H1 (cell line): Measurements from ENCODE around the gene PNRC2. TPM values are rescaled to one million over a fixed set of nuclear protein-coding genes. Genes with fewer than 3 reads are reported as not detected.

ENCODE experiments used
- CTCF ChIA-PET: fragments of 300-600 bp; sonication (Branson Sonifier 250); formaldehyde crosslinking; loops from one replicate; lab custom pipeline; 2021; ENCODE audit not compliant: partially characterized antibody; lab: Charles Lee
- POLR2A ChIA-PET: fragments of 300-600 bp; sonication (Branson Sonifier 250); formaldehyde crosslinking; loops from one replicate; lab custom pipeline; 2021; ENCODE audit warnings: inconsistent platforms; ENCODE audit not compliant: partially characterized antibody; lab: Charles Lee
- DNase-seq, 2 experiments: peaks; one replicate each; pipeline versions ENCODE4 v3.0.0 to v3.0.0-alpha.2; 2010 to 2022; ENCODE audit warnings: low spot score in 2 of 2, low read depth in 1 of 2, mixed read lengths in 1 of 2
- FAIRE-seq: peaks from 2 replicates; lab custom pipeline; 2011; peaks lifted over from hg19 to GRCh38; lab: Jason Lieb, UNC
- H2AFZ ChIP-seq: 2 replicates; pipeline ENCODE4 v1.8.1; 2012; ENCODE audit warnings: low read length, inconsistent platforms
- H2AK5ac ChIP-seq: 2 replicates; pipeline ENCODE4 v1.6.1; 2013; ENCODE audit warnings: low read depth, low read length
- H2BK120ac ChIP-seq: replicated peaks from 2 replicates; pipeline ENCODE3; 2013; ENCODE audit warnings: low read depth, low read length, inconsistent platforms
- H2BK12ac ChIP-seq: 2 replicates; pipeline ENCODE4 v1.6.1; 2013; ENCODE audit warnings: low read depth, low read length
- H2BK15ac ChIP-seq: 2 replicates; pipeline ENCODE4 v1.6.1; 2013; ENCODE audit warnings: low read length
- H2BK20ac ChIP-seq: 2 replicates; pipeline ENCODE4 v1.6.1; 2013; ENCODE audit warnings: low read length
- H2BK5ac ChIP-seq: 2 replicates; pipeline ENCODE4 v1.6.1; 2013; ENCODE audit warnings: low read depth, low read length
- H3K14ac ChIP-seq: 2 replicates; pipeline ENCODE4 v1.6.1; 2013; ENCODE audit warnings: inconsistent platforms; ENCODE audit not compliant: insufficient read length
- H3K18ac ChIP-seq: 2 replicates; pipeline ENCODE4 v1.6.1; 2013; ENCODE audit warnings: low read length; ENCODE audit errors: extremely low read depth
- H3K23ac ChIP-seq: 2 replicates; pipeline ENCODE4 v1.6.1; 2013; ENCODE audit warnings: inconsistent platforms; ENCODE audit not compliant: insufficient read length
- H3K23me2 ChIP-seq: 2 replicates; pipeline ENCODE4 v1.6.1; 2013; ENCODE audit warnings: low read depth, low read length
- H3K27ac ChIP-seq: 2 replicates; pipeline ENCODE4 v1.6.1; 2011; ENCODE audit warnings: low read depth, low read length, inconsistent platforms
- H3K27me3 ChIP-seq, 4 experiments: replicated peaks in 1 of 4; 1 replicate in 1 of 4; 2 replicates in 3 of 4; pipeline versions ENCODE4 v1.6.1 to v1.8.1; 2011 to 2013; ENCODE audit warnings: low read length in 3 of 4, mild to moderate bottlenecking in 3 of 4, inconsistent platforms in 2 of 4, mixed read lengths in 2 of 4, moderate library complexity in 1 of 4; ENCODE audit not compliant: control insufficient read depth in 3 of 4, insufficient read depth in 3 of 4; ENCODE audit errors: extremely low read depth in 1 of 4
- H3K36me3 ChIP-seq, 4 experiments: 2 replicates each; pipeline versions ENCODE4 v1.6.1 to v1.8.1; 2011 to 2013; ENCODE audit warnings: mild to moderate bottlenecking in 4 of 4, low read length in 3 of 4, moderate library complexity in 2 of 4, control low read depth in 1 of 4, inconsistent platforms in 1 of 4; ENCODE audit not compliant: insufficient read depth in 4 of 4, control insufficient read depth in 2 of 4
- H3K4ac ChIP-seq: replicated peaks from 2 replicates; pipeline ENCODE3; 2013; ENCODE audit warnings: low read length, low read depth, mixed read lengths, inconsistent platforms; ENCODE audit not compliant: insufficient read length
- H3K4me1 ChIP-seq, 4 experiments: replicated peaks in 1 of 4; 1 replicate in 1 of 4; 2 replicates in 3 of 4; pipeline versions ENCODE4 v1.6.1 to v1.8.1; 2011 to 2013; ENCODE audit warnings: low read length in 3 of 4, inconsistent platforms in 2 of 4, mixed read lengths in 1 of 4; ENCODE audit not compliant: insufficient read depth in 4 of 4, control insufficient read depth in 3 of 4
- H3K4me2 ChIP-seq, 2 experiments: 2 replicates each; pipeline versions ENCODE4 v1.6.1 to v1.8.1; 2011 to 2013; ENCODE audit warnings: low read depth in 2 of 2, low read length in 2 of 2, control low read depth in 1 of 2, inconsistent platforms in 1 of 2, mild to moderate bottlenecking in 1 of 2; ENCODE audit not compliant: insufficient read depth in 1 of 2
- H3K4me3 ChIP-seq, 4 experiments: fragments of 200-600, 300-600 bp in 1 of 4; sonication (generic), shearing (Covaris generic), sonication (Bioruptor Twin) in 1 of 4; 2 replicates each; pipeline versions ENCODE4 v1.5.1 to v1.8.1; 2011 to 2016; ENCODE audit warnings: low read length in 4 of 4, low read depth in 3 of 4, control low read depth in 2 of 4, inconsistent platforms in 2 of 4, mild to moderate bottlenecking in 2 of 4, mixed read lengths in 1 of 4, moderate library complexity in 1 of 4; ENCODE audit not compliant: insufficient read depth in 2 of 4; ENCODE audit errors: extremely low read depth in 1 of 4
- H3K56ac ChIP-seq: replicated peaks from 2 replicates; pipeline ENCODE3; 2013; ENCODE audit warnings: low read depth, mild to moderate bottlenecking, mixed read lengths, low read length, inconsistent platforms; ENCODE audit not compliant: insufficient read length
- H3K79me1 ChIP-seq: 2 replicates; pipeline ENCODE4 v1.6.1; 2013; ENCODE audit warnings: low read depth, low read length, control low read depth
- H3K79me2 ChIP-seq, 2 experiments: 2 replicates each; pipeline versions ENCODE4 v1.6.1 to v1.8.1; 2012 to 2013; ENCODE audit warnings: low read length in 2 of 2, mild to moderate bottlenecking in 2 of 2, inconsistent platforms in 1 of 2; ENCODE audit not compliant: insufficient read depth in 2 of 2, control insufficient read depth in 1 of 2
- H3K9ac ChIP-seq, 4 experiments: replicated peaks in 1 of 4; 1 replicate in 1 of 4; 2 replicates in 3 of 4; pipeline versions ENCODE4 v1.6.1 to v1.8.1; 2011 to 2013; ENCODE audit warnings: low read depth in 3 of 4, low read length in 3 of 4, control low read depth in 2 of 4, mild to moderate bottlenecking in 2 of 4, moderate library complexity in 2 of 4, inconsistent platforms in 1 of 4; ENCODE audit errors: extremely low read depth in 1 of 4
- H3K9me3 ChIP-seq, 2 experiments: 2 replicates each; pipeline versions ENCODE4 v1.6.1 to v1.8.1; 2012 to 2013; ENCODE audit warnings: mild to moderate bottlenecking in 2 of 2, moderate library complexity in 2 of 2, control low read depth in 1 of 2, inconsistent platforms in 1 of 2, low read depth in 1 of 2, low read length in 1 of 2, mixed read lengths in 1 of 2; ENCODE audit not compliant: insufficient read depth in 2 of 2
- H4K20me1 ChIP-seq, 2 experiments: replicated peaks in 1 of 2; 2 replicates each; pipeline versions ENCODE3 to v1.8.1; 2011 to 2013; ENCODE audit warnings: inconsistent platforms in 2 of 2, low read length in 2 of 2, mild to moderate bottlenecking in 1 of 2; ENCODE audit not compliant: insufficient read depth in 2 of 2, control insufficient read depth in 1 of 2
- H4K5ac ChIP-seq: 2 replicates; pipeline ENCODE4 v1.6.1; 2013; ENCODE audit warnings: low read length, low read depth, mixed read lengths, inconsistent platforms; ENCODE audit not compliant: insufficient read length
- H4K8ac ChIP-seq: 2 replicates; pipeline ENCODE4 v1.8.0; 2013; ENCODE audit warnings: mild to moderate bottlenecking, moderate library complexity, low read length, inconsistent platforms; ENCODE audit not compliant: insufficient read depth; ENCODE audit errors: extremely low read depth
- H4K91ac ChIP-seq: replicated peaks from 2 replicates; pipeline ENCODE3; 2013; ENCODE audit warnings: low read length, mixed read lengths, inconsistent platforms; ENCODE audit not compliant: insufficient read length
- ASH2L ChIP-seq: fragments of 200-600, 300-600 bp; sonication (generic); IDR thresholded peaks from one replicate; pipeline ENCODE4 v1.7.1; 2017; ENCODE audit warnings: low read length
- ATF2 ChIP-seq: IDR thresholded peaks from 2 replicates; pipeline ENCODE4 v1.6.1; 2012; ENCODE audit warnings: low read length, inconsistent platforms
- CBX8 ChIP-seq: fragments of 300-800, 300-1000 bp; sonication (generic); IDR thresholded peaks from 2 replicates; pipeline ENCODE4 v1.7.1; 2016; ENCODE audit warnings: low read depth, low read length, borderline replicate concordance
- EP300 ChIP-seq, 2 experiments: IDR thresholded peaks; 1 replicate in 1 of 2; 2 replicates in 1 of 2; pipeline ENCODE4 v1.6.1; 2011 to 2012; ENCODE audit warnings: low read depth in 2 of 2, low read length in 2 of 2, mild to moderate bottlenecking in 2 of 2, borderline replicate concordance in 1 of 2, inconsistent platforms in 1 of 2, moderate library complexity in 1 of 2
- SIX5 ChIP-seq: IDR thresholded peaks from 2 replicates; pipeline ENCODE4 v1.6.1; 2011; ENCODE audit warnings: mild to moderate bottlenecking, low read depth, low read length
- WGBS, 2 experiments: shearing (Covaris generic) in 1 of 2; methylation state at CpG; one replicate each; pipeline versions ENCODE4 v1.1.6 to v1.1.7; 2013 to 2015; ENCODE audit warnings: low lambda C conversion rate in 2 of 2, mixed read lengths in 2 of 2, inconsistent platforms in 1 of 2, low coverage in 1 of 2, missing lambda C conversion rate in 1 of 2; ENCODE audit not compliant: insufficient replicate concordance in 2 of 2, insufficient coverage in 1 of 2, insufficient read length in 1 of 2; ENCODE audit errors: extremely low coverage in 1 of 2, missing lambda C conversion rate in 1 of 2; 5-methylcytosine and 5-hydroxymethylcytosine counted together
- polyA plus RNA-seq, 7 experiments: library from polyadenylated mRNA; depleted of rRNA in 3 of 7; stranded (reverse) in 5 of 7; unstranded in 2 of 7; fragments of >200 nt in 5 of 7; fragments of 200-250 nt in 2 of 7; gene quantifications; 1 replicate in 5 of 7; 2 replicates in 1 of 7; 4 replicates in 1 of 7; pipeline versions ENCODE4 v1.2.1 to v1.2.3, GENCODE V29; 2011 to 2013; ENCODE audit warnings: missing spikeins in 2 of 7, mixed read lengths in 2 of 7
- total RNA-seq: library from RNA; stranded (reverse); fragmentation: NEBNext Ultra II Directional; extraction: Animal tissue kit (Norgen Biotek cat#: 25700); gene quantifications from 2 replicates; pipeline ENCODE4 v1.2.1, GENCODE V29; 2021
- TF ChIP-seq, protein P1 (sequence below): IDR thresholded peaks from 2 replicates; pipeline ENCODE4 v1.6.1; 2011; ENCODE audit warnings: low read depth, mild to moderate bottlenecking, low read length; ENCODE audit not compliant: insufficient read depth

PNRC2 gene
- total and polyA plus RNA-seq, 2 of the 8 experiments (the other 6 are each of a cell fraction or from before 2014, with no cell fraction given) = 57.5 to 147 TPM

GRCh38 chr1:23915466-23915865 lies 44.2 kb upstream of the PNRC2 start:
- Histone ChIP-seq H4K20me1 (no peaks in the 10 kb centered on the region), H2AK5ac (no peak overlapping the region), H3K36me3 (no peaks in the 10 kb centered on the region; a peak in 1 of 8 replicates), H3K9me3 (no peaks in the 10 kb centered on the region), H3K27me3 (no peaks in the 10 kb centered on the region), H3K23ac (no peak overlapping the region), H2BK15ac (no peak overlapping the region; the same call in 1 of the 2 replicates), H4K91ac (no peak overlapping the region), H3K79me1 (no peaks in the 10 kb centered on the region), H3K79me2 (no peaks in the 10 kb centered on the region), H3K4me1 (peaks cover 0 to 2% (median 0%) of the 10 kb centered on the region in 4 experiments; a peak in 2 of 7 replicates), H3K4ac (no peak overlapping the region), H4K8ac (no peak overlapping the region), H2AFZ (no peak overlapping the region), H3K4me2 (no peak overlapping the region), H3K18ac (no peak overlapping the region), H2BK120ac (no peak overlapping the region), H3K4me3 (no peak overlapping the region), H3K9ac (no peak overlapping the region), H2BK20ac (no peak overlapping the region), H4K5ac (no peak overlapping the region), H3K14ac (no peak overlapping the region), H3K56ac (no peak overlapping the region), H2BK12ac (no peak overlapping the region), H3K23me2 (no peaks in the 10 kb centered on the region), H2BK5ac (no peak overlapping the region), H3K27ac (no peak overlapping the region)
- WGBS, 2 experiments = 98% methylated on average over 4 of the region's 5 CpGs; no CpG with 5 or more reads in 1 of the 2 experiments
- FAIRE-seq (no peak), DNase-seq (no peak)
- TF ChIP-seq, protein P1, sequence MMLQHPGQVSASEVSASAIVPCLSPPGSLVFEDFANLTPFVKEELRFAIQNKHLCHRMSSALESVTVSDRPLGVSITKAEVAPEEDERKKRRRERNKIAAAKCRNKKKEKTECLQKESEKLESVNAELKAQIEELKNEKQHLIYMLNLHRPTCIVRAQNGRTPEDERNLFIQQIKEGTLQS = no peak
- TF ChIP-seq SIX5 = no peak
- no peak for TF ChIP-seq ATF2
- TF ChIP-seq EP300 (IDR thresholded peaks at IDR 0.05; ENCODE audit: borderline replicate concordance in 1 of 2, low read depth in 2 of 2, low read length in 2 of 2) = no peak
- no peak for TF ChIP-seq ASH2L
- TF ChIP-seq CBX8 = no peak
- POLR2A ChIA-PET = no interaction called here
- CTCF ChIA-PET = interaction anchor here (1.9 to 2.5 kb wide), 3 partner anchors 11 to 145 kb away, joined by 4 to 32 read pairs (median 21); no protein-coding TSS in a partner anchor
